Measurements from ENCODE around the gene METTL1.
"Not testable (repeated sequence)": the region's sequence is repeated elsewhere in the genome, so short reads cannot be mapped to it uniquely, and the experiment has no call there.

METTL1 gene

DNA sequence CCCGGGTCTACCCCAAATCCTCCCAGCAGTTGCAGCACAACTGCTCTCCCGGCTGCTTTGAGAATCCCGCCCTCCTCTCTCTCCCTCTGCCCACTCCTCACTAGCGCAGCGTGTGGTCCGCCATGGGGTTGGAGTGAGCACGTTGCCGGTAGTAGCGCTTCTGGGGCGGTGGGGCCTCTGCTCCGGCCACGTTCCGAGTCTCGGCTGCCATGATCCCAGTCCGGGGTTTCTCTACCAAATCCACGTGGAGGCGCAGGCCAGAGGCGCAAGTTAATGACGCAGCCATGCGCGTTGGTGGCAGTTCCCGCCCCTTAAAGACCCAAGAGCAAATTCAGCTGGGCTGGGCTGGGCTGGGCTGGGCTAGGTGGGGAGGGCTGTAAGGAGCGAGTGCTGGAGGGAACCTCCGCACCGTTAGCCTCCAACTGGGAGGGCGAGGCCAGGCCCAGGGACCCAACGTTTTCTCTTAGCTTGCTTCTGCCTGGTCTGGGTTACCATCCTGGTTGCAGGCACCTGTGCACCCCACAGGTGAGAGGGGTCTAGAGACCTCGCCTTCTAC lies at the start of gene METTL1:
TSS of gene METTL1 (minus strand) at position 233 of the 556 bp plus-strand sequence. CDS start at position 211, 22 bp downstream.
- DNase-seq, result peak; percentile 95

DNA sequence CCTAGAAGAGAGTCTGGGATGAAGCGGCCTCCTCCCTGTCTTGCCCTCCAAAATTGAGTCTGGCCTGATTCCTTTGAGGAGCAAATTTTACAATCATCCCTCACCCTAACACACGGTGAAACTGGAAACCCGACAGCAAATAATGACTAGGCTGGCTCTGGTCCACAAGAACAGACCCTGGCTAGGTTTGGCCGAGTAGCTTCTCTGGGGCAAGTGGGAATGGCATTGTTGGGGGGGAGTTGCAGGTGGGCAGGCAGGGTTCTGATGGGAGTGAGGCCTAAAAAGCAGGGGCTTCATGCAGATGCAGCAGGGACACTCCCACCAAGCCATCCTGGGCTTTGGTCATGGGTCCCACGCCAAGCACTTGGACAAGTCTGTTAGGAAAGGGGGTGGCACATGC lies 49.1 kb upstream of the METTL1 start:
- not testable (repeated sequence) for DNase-seq

DNA sequence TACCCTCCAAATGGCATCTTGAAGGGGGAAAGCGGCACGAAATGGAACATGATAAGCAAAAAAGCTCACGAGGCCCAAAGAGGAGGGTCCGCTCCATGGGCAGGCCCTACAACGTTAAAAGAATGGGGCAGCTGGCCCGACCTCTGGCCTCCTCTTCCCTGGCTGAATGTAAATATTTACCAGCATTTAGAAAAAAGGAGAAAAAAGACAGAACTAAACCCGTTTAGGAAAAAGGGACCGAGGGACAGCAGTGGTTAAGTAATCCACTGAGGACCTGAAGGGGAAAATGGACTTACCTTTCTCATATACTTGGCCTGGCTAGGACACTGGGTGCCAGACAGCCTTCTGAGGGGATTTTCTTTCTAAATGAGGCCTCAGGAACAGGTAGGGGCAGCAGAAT lies 48.2 kb upstream of the METTL1 start:
- DNase-seq, result not testable (repeated sequence)

DNA sequence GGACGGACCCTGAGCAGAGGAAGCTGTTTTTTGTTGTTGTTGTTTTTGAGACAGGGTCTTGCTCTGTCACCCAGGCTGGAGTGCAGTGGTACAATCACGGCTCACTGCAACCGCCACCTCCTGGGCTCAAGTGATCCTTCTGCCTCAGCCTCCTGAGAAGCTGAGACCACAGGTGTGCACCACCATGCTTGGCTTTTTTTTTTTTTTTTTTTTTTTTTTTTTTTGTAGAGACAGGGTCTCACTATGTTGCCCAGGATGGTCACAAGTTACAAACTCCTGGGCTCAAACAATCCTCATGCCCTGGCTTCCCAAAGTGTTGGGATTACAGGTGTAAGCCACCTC lies 46.1 kb upstream of the METTL1 start:
- not testable (repeated sequence) for DNase-seq

DNA sequence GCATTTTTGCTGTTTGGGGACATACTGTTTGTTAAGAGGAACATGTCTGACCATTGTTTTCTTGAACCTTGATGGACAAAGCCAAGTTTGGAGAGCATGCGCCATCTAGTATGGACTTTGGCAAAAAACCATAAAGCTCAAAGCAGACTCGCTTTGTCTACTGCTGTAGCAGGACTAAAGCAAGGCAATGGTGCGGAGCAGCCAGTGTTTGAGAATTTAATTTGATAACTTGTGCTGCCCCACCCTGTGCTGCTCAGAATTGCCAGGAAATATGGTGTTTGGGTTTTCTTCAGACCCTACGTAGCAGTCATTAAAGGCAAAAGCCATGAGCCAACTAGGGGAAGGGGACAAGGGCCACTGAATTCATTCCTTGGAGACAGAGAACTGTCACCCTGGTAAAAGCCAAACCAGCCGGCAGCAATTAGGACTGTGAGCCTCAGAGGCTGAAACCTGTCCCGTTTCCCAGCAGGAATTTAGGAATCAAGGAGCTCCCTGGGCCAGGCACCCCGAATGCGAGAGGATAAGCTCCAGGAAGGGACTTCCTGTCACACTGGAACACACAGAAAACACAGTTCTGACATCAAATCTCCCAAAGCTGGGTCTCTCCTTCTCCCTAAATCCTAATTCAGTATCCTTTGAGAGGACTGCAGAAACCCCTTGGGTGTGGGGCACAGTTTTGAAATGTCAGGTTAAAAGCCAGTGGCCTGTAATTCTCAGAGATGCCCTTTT lies 45.5 kb upstream of the METTL1 start:
- DNase-seq, result no peak

DNA sequence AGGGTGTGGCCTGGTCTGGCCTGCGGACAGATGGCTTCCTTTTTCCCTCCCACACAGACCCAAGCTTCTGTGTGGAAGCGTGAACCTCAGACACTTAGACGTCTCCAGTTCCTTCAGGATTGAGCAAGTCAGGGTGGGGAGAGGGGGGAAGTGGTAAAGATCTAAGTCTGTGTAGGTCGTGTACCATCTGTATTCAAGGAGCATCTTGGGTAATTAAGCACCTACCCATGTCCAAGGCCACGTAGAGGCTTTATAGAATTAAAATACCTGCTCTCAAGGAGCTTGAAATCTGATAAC lies 44.9 kb upstream of the METTL1 start:
- no peak for DNase-seq

DNA sequence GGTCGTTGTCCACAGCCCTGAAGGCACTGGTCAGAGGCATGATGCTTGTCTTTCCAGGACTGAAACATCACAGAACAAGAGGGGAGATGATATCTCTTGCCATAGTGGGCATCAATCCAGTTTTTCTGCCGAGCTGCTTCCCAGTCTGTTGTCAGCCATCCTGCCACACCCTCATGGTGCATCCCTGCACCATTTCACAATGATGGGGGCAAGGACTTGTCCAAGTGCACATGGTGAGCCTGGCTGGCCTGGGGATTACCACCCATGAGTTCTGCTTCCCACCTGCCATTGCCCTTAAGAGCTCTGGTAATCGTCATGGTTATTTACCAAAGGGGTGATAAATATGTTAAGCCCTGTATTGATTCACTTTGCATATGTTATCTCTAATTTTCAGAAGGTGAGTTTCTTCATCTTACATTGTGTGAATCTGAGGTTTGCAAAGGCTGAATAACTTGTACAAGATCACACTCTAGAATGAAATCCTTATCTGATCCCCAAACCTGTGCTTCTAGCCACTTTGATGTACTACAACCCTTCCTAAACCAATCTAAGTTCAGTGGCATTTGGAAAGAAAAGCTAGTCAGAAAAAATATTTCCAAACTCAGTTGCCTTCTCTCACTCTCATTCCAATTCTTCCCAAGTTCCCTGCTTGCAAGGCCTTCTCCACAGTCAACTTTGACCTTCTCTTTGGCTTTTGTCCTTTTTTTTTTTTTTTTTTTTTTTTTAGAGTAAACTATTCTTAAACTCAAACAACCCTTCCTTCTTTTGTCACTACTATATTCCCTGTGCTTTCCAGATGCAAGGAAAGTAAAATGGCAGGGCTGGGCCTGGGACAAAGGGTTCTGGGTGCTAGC lies 44.3 kb upstream of the METTL1 start:
- no peak for DNase-seq

DNA sequence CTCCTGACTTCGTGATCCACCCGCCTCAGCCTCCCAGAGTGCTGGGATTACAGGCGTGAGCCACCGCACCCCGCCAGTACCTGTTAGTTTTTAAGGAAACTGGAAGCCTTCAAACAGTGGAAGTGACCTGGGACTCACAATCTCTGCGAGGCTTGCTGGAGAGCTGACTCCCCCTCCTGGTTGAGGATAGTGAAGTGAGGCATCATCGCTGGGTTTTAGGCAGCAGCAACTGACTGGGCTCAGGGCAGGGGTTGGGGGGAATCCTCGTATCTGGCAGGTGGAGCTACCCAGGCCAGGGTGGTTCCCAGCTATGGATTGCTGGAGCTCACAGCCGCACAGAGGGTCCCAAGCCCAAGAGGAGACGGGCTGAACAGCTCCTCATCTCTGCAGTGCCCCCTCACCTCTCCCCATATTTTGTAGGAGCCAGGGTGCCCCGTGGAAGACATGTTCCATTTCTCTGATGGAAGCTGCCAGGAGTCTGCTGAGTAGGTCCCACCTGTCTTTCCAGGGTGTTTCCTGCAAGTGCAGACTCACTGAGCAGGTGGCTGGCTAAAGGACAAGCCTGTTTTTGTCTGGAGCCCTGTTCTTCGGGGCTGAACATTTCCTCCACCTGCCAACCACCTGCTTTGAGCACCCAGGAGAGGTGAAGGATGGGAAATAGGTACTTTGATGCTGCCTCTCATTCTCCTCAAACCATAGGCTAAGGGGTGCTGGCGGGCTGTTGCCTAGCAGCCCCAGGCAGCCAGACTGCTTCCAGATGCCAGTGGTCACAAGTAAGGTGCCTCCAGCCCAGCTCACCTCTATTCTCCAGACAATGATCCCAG lies 43.5 kb upstream of the METTL1 start:
- DNase-seq, result no peak

DNA sequence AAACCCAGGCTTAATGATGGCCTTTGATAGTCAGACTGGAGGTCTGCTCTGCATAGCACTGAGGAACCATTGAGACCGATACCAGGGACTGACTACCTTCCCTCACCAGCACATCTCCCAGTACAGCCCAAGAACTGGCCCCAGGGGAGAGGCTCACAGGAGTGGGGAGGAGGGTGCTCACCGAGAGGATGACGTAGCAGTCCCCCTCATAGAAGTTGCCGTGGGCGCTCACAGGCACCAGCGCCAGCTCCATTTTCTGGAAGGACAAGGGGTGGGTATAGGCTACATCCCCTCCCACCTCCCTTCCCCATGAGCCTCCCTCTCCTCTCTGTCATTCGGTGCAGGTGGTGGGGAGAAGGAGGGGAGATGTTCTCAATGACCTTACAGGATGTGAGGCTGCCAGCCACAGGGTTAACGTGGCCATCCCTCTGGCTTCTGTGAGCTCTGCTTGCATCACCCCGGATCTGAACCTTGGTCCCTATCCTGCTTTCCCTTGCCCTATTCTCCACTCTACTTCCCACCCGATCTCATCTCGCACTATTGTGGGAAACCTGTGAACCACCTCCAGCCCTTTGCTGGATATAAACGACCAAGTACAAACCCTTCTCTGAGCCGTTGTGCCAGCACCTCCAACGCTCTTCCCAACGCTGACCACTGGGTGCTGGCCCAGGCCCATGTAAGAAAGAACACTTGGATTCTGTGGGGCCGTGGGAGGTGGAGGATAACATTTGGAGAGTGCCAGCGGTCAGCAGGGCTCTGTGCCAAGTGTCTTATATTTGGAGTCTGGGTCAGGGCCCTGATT lies 42.3 kb upstream of the METTL1 start:
- DNase-seq, result no peak

DNA sequence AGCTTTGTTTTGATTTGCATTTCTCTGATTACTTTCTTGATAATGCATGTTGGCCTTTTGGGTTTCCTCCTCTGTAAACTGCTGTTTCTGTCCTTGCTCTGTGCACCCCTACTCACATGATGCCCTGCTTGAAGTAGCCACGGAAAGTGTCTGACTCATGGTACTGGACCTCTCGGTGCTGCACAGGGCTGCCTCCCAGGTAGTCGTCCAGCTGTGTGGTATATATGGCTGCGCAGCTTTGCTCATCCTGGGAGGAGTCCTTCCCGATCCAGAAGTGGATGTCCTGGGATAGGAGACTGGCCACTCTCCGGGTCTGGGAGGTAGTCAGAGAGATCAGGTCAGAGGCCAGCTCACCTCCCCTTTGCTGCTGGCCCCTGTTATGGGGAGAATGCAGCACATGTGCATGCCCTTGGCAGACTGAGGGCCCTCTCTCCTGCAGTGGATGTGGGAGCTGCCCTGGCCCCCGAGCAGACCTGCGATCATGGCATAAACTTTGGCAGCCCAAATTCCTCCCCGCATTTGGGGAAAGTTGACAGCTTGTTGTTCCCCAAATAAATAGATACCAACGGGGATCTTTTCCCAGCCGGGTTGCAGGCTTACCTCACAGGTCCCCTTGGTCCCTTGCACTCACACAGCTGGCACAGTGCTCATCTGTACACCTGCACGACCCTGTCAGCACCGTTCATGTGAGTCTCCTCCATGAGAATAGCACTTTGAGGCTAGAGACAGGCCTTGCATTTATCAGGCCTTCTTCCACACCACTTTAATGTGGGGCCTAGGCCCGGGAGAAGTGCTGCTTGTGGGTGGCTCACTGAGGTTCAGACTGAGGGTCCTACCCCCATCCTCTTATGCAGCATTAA lies 41.4 kb upstream of the METTL1 start:
- DNase-seq, result no peak

DNA sequence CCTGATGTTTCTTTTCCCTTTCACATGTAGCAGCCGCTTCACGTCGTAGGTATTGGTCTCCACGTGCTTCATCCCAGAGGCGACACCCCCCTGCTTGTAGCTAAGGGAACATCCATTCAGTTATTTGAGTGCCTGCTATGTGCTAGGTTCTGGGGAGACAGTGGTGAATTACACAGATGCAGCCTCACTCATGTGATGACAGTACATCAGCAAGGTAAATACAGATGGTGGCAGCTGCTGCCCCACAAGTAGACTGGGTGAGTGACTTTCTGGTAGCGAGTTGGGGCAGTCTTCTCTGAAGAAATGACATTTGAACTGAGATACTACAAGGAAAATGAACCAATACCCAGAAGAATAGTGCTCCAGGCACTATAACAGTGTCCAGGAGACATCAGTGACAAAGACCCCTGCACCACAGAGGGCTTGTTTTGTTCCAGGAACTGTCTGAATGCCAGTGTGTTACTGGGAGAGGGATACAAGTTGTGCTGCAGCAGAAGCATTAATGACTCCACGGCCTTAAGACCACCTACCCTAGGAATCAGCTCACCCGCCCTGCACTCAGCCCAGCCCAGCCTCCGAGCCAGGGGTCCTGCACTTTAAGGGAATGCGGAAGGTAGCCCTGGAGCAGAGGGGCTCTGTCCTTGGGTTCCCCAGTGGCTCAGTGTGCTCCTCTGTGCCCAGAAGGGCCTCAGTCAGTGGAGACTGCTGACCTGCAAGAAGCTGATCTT lies 39.3 kb upstream of the METTL1 start:
- DNase-seq, result no peak

DNA sequence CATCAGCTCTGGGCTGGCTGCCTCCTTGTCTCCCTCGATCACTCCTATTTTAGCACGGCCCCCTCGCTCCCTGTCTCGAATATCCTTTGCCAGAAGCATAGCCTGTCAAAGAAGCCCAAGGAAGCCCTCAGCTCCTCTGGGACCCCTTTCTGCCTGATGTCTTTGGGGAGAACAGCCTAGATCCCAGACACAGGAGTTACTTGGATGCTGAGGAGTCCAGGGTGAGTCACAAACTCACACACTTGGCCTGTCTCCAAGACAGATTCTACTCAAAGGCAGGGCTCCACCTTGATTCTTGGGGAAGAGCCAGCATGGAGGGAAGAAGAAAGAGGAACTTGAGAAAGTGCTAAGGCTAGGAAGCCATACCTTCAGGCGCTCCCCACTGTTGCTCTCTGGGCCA lies 38.5 kb upstream of the METTL1 start:
- DNase-seq, result no peak

DNA sequence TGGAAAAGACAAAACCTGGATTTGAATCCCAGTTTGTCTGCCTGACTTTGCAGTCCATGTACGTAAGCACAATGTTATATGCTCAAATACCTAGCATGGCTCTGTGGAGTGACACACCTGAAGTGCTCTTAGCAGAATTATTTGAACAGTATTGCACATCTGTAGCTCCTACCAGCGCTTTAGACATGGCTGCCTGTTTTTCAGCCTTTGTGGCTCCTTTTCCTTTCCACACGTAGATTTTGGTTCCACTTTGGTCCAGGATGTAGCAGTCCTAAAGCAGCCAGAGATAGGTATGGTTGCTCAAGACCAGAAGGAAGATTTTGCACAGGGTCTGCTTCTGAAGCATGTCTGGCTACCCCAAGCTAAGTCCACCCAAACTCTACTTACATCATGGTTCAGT lies 37.5 kb upstream of the METTL1 start:
- no peak for DNase-seq

DNA sequence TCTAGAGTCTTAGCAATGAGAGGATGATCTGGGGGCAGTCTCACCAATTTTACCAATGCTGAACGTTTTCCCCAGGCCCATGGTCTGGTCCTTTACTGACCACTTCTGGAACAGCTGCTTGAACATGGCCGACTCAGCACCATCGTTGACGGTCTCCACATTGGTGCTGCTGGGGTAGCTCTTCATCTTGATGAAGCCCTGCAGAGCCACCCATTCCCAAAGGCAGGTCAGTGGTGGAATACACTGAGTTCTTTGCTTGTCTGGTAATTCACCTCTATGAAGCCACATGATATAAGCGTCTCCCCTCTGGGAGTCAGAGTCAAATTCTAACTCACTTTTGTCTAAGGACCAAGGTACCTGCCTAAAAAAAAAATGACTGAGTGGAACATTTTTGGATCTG lies 36.4 kb upstream of the METTL1 start:
- no peak for DNase-seq

DNA sequence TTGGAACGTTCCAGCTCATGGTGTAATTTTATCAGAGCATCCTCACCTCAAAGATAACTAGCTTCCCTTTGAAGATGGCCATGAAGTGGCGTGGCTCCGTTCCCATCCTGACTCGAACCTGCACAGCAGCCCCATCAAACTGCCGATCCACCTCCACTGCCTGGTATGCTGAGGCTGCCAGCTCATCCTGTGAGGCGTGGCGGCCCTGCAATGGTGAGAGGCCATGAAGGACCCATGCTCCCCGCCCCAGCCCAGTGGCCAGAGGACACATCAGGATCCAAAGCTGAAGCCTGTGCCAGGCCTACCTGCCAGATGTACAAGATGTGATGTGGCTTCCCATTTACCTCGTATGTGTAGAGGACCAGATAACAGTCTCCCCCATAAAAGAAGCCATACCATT lies 35.4 kb upstream of the METTL1 start:
- no peak for DNase-seq

DNA sequence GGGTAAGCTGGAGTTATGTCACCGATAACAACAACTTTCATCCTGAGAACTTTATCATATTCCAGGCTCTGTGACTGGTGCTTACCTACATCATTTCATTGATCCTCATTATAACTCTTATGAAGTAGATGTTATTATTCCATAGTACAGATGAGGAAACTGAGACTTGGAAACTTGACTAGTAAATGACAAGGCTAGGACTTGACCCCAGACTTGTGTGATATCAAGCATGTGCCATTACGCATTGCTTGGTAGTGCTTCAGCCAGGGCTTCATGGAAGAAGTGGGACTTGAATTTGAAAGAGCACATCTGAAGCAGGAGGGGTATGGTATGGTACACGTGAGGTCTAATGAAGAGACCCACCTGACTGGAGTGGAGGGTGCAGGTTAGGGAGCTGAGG lies 34.8 kb upstream of the METTL1 start:
- no peak for DNase-seq

DNA sequence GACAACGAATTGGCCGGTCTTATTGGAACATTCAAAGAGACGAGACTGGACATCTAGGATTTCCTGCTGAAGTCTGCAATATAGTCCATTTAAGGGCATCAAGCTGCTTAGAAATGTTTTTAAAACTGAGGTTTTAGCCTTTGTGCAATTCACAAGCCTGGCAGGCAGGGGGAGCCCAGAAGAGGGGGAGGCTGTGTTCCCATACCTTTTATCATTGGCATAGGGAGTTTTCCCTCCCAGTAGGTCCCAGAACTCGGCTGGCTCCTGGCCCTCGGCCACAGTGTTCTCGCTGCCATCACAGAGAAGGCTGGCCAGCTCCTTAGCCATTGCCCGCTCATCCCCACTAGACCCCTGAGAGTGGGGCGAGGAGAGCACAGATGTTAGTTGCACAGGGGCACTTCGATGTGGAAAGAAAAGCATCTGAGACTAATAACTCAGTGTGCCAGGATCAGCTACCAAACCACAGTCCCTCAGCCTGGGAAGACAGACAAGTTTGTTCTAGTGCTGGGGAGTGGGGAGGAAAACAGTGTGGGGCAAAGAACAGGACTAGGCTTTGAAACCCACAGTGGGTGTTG lies 31.5 kb upstream of the METTL1 start:
- peak; percentile 26 for DNase-seq

DNA sequence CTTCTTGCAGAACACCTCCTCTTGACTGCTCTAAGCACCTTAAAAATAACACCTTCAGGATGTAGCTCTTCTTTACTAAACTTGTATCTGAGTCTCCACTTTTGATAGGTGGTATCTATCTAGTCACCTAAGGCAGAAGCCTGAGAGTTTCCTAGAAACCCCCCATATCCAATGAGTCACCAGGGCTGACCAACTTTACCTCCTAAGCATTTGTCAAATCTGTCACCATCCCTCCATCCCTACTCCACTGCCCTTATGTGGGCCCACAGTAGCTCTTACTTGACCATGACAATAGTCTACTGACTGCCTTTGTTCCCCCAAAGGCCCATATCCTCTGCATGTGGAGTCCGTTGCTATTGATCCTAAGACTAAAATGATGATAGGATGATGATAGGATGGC lies 30.7 kb upstream of the METTL1 start:
- no peak for DNase-seq

DNA sequence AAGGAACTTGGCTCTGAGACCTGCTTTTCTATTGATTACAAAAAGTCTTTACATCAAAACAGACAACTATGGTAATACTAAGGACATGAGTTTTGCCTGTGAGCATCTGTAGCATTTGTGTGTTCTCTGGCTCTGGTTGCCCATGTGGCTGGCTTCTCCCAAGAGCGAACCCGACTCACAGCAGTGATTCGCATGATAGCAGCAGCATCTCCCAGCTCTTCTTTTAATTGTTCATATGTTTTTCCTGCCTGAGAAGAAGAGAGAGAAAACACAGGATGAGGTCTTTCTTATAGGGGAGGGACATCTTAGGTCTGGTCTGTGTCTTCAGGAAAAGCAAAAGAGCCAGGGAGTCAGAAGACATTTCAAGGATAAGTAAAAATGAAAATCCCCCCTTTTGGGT lies 29.1 kb upstream of the METTL1 start:
- DNase-seq, result no peak

DNA sequence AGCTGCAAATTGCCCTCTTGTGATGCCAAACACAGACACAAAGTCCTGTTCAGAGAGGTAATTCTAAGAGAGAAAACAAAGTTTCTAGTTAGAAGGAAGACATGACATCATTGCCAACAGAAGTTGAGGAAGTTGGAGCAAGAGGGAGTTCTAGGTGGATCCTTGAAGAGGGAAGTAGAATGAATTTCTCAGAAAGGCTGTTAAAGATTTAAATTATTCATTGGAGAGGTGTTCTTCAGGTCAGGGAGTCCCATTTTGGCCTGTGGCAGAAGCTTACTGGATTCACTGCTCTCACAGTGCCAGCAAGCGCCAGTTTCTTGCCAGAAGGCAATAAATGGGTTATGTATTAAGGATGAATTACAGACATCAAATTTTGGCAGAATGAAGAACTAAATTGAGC lies 26.0 kb upstream of the METTL1 start:
- DNase-seq, result no peak

DNA sequence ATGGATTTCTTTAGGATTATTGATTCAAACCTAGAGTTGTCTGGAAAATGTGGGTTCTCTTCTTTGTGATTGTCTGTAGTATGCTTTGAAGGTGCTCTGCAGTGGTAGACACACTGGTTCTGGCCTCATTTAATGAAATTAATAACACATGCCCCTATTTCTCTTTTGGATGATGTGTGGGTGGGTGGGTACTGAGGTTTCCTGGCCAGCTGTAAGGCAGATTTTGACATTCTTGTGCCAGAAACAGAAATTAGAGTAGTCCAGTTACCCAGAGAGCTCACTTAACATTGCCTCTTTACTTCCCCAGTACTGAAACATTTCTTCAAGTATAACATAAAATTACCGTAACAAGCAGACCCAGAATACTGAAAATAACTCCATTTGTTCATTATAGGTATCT lies 25.1 kb upstream of the METTL1 start:
- DNase-seq, result no peak
